Measurements from ENCODE around the gene ACOXL.

ACOXL gene

GRCh38 chr2:111049792-111050640 lies 317.6 kb downstream of the ACOXL start:
- no peak for DNase-seq
- intact Hi-C loops (cut with DNase I), result no loop called here

GRCh38 chr2:111050701-111051376 lies 318.5 kb downstream of the ACOXL start:
- intact Hi-C loops (cut with DNase I), result no loop called here
- no peak for DNase-seq

DNA sequence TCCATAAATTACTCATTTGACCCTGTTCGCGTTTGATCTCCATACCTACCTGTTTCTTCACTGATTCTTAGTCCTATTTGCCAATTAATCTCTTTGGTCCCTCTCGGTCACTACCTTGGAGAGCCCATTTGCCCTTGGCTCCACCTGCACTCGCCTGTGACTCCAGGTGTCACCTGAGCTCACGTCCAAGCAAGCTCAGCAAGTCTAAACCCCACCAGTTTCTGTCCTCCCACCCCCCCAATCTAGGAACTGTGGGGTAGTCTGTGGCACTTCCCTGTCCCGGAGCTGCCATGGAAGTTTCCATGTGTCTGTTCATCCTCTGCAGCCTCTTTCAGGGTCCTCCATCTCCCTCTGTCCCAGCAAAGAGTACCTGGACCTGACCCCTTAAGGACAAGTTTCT lies 320.2 kb downstream of the ACOXL start:
- DNase-seq, result no peak
- intact Hi-C loops (cut with DNase I), result no loop called here

DNA sequence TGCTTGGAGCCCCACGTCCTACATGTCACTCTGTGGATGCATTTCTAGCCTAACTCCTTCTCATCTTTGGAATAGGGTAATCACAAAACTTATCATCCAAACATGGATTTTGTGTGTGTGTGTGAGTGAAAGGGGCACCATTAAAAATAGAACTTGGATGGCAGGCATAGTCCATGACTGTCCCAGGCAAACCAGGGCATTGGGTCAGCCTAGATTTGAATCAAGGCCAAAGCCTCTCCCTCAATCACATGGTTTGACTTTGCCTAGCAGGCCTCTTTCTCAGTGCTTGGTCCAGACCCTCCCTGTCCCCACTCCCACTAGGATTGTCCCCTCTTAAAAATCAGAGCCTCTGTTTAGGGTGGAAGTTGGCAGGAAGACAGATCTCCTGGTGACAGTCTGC lies 320.9 kb downstream of the ACOXL start:
- intact Hi-C loops (cut with DNase I), result no loop called here
- DNase-seq, result no peak

- intact Hi-C loops (cut with DNase I), result no loop called here
Measured at GRCh38 chr2:111053825-111054515, 321.6 kb downstream of the ACOXL start.

GRCh38 chr2:111054791-111055691 lies 322.7 kb downstream of the ACOXL start:
- intact Hi-C loops (cut with DNase I), result no loop called here
- no peak for DNase-seq

More at GRCh38 chr2:111053825-111054515, 321.6 kb downstream of the ACOXL start:
- no peak for DNase-seq

DNA sequence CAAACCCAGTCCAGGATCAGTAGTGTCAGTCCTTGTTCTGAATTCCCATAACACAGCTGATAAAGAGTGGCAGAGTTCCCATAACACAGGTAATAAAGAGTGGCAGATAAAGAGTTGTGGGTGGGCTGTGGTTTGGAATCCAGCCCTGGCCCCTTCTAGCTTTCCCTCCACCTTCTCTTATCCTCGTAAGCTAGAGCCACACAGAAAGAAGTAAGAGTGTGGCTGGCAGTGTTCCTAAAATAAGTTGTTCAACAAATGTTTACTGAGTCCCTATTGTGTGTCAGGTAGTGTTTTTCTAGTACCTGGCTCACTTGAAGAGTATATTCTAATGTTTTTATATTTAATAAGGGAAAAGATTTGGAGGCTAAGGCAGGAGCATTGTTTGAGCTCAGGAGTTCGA lies 323.4 kb downstream of the ACOXL start:
- intact Hi-C loops (cut with DNase I), result no loop called here
- no peak for DNase-seq

- DNase-seq, result no peak
- intact Hi-C loops (cut with DNase I), result no loop called here
Measured at GRCh38 chr2:111057045-111057444, 324.7 kb downstream of the ACOXL start.

GRCh38 chr2:111057721-111058120 lies 325.3 kb downstream of the ACOXL start:
- DNase-seq, result no peak
- intact Hi-C loops (cut with DNase I), result no loop called here

- DNase-seq, result no peak
- intact Hi-C loops (cut with DNase I), result no loop called here
Measured at GRCh38 chr2:111058264-111058663, 325.9 kb downstream of the ACOXL start.

- intact Hi-C loops (cut with DNase I), result no loop called here
- no peak for DNase-seq
Measured at GRCh38 chr2:111061191-111061590, 328.8 kb downstream of the ACOXL start.

GRCh38 chr2:111062417-111062816 lies 330.0 kb downstream of the ACOXL start:
- intact Hi-C loops (cut with DNase I), result no loop called here
- no peak for DNase-seq

GRCh38 chr2:111066062-111066593 lies 333.8 kb downstream of the ACOXL start:
- intact Hi-C loops (cut with DNase I), result no loop called here
- no peak for DNase-seq

DNA sequence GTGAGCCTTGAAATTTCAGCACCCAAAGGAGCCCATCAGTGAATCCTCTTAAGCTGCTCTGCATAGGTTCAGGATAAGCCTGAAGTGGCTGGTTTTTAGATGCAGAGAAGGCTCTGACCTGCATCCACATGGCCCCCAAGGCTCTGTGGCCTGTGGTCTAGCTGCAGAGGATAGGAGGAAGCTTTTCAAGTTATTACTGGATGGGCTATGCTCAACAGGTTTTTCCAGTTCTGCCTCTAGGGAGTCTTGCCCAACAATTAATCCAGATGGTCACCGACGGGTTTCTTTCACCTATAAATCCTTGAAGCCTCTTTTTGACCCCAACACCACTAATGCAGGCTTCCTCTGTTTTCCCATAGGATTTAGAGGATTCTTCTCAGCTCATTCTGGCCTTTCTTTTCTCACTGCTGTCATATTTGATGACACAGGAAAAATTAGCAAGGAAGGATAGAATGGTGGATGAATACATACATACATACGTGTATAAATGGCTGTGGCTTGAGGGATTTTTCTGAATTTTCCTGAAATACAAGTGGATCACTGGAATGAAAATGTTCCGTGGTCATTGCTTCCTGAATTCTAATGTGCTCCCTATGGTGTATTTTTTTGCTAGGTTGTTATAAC lies 336.2 kb downstream of the ACOXL start:
- DNase-seq, result no peak

DNA sequence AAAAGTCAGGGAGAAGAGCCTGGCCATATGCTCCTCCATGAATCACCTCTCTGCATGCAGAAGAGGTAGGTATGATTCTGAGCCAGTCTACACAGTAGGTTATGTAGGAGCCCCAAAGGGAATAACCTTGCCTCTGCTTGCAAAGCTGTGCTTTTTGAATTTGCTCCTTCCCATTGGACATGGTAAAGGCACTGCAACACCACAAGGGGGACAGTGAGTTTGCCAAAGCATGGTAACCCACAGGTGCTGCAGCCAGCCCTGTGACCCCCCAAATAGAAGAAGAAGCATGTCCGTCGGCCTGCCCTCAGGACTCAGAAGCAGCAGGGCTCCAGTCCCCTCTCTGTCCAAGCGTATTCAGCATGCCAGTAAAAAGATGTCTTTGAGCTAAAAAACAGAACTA lies 337.3 kb downstream of the ACOXL start:
- intact Hi-C loops (cut with DNase I), result no loop called here
- no peak for DNase-seq

More for the DNA sequence above, 336.2 kb downstream of the ACOXL start:
- intact Hi-C loops (cut with DNase I), result no loop called here

GRCh38 chr2:111071600-111072171 lies 339.3 kb downstream of the ACOXL start:
- no peak for DNase-seq

GRCh38 chr2:111072220-111072871 lies 340.0 kb downstream of the ACOXL start:
- no peak for DNase-seq
- intact Hi-C loops (cut with DNase I), result no loop called here

More at GRCh38 chr2:111071600-111072171, 339.3 kb downstream of the ACOXL start:
- intact Hi-C loops (cut with DNase I), result no loop called here
